ENCODE measurements around the gene NMNAT2.
A peak's percentile ranks its signal among the peaks of the same experiment; 100 is the strongest.

NMNAT2 gene

DNA sequence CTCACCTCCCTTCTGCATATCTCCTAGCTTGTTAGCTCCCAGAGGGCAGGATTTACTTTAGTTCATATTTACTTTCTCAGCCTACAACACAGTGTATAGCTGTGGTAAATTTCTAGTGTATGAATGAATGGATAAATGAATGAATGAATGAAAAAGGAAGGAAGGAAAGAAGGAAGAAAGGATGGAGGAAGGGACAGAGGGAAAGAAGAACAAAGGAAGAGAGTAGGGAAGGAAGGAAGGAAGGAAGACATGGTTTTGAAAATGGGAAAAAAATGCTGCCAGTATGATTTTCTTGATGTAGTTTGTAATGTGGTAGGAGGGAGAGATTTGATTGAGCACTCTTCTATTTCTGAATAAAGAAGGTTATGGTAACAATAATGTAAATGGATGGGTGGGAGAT, 185.1 kb downstream of the NMNAT2 start:
- no peak for DNase-seq

- DNase-seq = no peak
Measured at GRCh38 chr1:183231545-183231944, 186.6 kb downstream of the NMNAT2 start.

DNA sequence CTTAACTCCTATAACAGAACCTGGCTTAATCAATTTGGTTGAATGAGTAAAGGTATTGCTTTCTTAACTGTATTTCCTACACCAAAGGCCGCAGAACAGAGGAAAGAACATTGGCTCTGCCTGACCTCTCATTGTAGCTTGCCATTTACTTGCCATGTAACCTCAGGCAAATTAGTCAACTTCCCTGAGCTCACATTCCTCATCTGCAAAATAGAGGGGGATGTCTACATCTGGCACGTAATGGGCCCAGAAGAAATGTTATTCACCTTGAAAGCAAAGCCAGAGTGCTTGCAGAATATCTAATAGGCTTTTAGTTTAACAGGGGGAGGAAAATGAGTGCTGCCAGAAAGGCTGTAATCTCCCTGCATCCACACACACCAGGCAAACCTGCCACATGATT, 187.8 kb downstream of the NMNAT2 start:
- DNase-seq = no peak

DNA sequence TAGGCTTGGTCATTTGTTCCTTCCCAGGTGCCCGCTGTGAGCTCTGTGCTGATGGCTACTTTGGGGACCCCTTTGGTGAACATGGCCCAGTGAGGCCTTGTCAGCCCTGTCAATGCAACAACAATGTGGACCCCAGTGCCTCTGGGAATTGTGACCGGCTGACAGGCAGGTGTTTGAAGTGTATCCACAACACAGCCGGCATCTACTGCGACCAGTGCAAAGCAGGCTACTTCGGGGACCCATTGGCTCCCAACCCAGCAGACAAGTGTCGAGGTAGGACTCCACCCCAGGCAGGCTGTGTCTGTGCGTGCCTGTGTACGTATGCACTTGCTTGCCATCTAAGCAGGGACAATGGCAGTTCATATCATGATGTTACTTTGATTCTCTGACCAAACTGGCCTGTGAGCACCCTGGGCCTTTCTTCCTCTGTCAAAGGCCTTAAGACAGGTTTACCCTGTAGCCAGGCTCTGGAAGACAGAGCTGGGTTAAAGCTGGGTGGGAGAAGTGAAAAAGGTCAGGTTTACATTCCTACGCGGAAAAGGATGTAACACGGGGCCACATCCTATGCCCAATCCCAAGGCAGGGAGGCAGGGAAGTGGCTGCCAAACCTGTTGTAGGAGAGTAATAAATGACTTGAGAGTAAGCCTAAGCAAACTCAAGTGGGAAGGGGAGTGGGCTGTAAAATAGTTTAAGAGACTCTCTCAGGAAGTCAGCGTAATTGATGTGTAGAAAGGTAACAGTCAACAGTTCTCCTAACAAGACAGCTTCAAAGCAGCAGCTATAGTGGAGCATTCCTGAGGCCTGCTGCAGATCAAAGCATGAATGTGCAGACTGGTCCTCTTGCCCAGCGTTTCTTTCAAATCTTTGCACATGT, 189.6 kb downstream of the NMNAT2 start:
- no peak for DNase-seq

GRCh38 chr1:183227422-183228346, 190.5 kb downstream of the NMNAT2 start:
- DNase-seq = peak; percentile 66

- DNase-seq = no peak
Measured at GRCh38 chr1:183226963-183227362, 191.2 kb downstream of the NMNAT2 start.

- no peak for DNase-seq
Measured at GRCh38 chr1:183226361-183226760, 191.8 kb downstream of the NMNAT2 start.

DNA sequence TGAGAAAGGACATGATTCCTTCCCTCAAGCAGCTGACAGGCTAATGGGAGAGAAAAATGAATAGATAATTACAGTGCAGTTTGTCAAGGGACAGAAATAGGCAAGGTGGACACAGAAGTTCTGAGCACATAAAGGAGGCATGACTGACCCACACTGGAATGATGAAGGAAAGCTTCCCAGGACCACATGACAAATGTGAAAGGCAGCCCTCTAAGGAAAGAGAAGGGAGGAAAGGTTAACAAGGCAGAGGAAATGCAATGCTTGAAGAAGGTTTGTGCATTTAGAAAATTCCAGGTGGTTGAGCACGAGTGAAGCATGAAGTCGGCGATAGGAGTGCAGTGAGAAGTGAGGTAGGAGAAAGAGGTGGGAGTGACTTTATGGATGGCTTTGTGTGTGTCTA, 194.7 kb downstream of the NMNAT2 start:
- no peak for DNase-seq

- DNase-seq = no peak
Measured at GRCh38 chr1:183222909-183223308, 195.3 kb downstream of the NMNAT2 start.

- no peak for DNase-seq
Measured at GRCh38 chr1:183219616-183220009, 198.6 kb downstream of the NMNAT2 start.

DNA sequence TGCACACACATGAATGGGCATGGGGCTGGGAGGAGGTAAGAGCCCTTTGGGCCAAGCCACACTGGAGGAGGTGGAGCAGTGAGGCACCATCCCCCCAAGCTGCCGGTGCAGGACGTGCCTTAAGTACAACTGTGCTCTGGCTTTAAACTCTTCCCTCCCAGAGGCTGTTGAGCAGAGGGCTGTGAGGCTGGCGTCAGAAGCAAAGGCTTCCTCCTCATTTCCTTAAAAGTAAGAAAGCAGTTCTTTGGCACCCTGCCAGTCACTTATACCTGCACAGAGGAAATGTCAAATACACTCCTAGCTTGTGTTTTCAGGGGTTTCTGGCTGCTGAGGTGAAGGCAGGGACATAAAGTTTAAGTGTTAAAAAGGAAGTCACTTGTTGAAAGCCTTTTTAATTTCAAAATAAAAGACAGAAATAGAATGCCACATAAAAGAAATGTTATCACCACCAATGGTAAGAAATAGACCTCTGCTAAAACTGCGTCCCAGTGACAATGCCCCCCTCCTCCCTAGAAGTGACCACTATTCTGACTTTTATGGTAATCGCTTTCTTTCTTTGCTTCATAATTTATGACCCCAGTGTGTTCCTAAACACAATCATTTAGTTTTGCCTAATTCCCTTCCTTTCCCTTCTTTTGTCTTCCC, 199.1 kb downstream of the NMNAT2 start:
- DNase-seq = peak; percentile 23

- no peak for DNase-seq
Measured at GRCh38 chr1:183218027-183218618, 200.1 kb downstream of the NMNAT2 start.

GRCh38 chr1:183215936-183216335, 202.2 kb downstream of the NMNAT2 start:
- no peak for DNase-seq

DNA sequence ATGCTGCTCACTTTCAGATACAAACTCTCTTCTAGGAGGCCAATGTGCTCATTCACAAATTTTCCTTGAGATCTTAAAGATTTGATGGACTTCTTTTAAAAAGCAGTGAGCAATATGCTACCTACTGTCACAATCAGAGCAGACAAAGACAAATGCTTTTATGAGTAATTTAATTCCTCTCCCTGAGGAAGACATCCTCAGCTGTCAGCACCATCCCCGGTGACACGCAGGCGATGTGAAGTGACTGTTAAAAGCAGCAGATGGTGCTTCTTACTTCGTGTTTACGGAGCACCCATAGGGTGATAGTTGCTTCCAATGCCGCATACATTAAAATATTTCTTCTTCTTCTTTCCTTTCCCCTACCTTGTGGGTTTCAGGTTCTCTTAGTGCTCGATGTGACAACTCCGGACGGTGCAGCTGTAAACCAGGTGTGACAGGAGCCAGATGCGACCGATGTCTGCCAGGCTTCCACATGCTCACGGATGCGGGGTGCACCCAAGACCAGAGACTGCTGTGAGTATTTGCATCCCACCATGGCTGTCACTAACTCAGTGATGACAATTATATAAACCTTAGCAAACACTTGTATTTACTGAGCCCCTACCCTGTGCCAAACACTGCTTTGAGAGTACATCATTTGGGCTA, 203.0 kb downstream of the NMNAT2 start:
- DNase-seq = no peak

DNA sequence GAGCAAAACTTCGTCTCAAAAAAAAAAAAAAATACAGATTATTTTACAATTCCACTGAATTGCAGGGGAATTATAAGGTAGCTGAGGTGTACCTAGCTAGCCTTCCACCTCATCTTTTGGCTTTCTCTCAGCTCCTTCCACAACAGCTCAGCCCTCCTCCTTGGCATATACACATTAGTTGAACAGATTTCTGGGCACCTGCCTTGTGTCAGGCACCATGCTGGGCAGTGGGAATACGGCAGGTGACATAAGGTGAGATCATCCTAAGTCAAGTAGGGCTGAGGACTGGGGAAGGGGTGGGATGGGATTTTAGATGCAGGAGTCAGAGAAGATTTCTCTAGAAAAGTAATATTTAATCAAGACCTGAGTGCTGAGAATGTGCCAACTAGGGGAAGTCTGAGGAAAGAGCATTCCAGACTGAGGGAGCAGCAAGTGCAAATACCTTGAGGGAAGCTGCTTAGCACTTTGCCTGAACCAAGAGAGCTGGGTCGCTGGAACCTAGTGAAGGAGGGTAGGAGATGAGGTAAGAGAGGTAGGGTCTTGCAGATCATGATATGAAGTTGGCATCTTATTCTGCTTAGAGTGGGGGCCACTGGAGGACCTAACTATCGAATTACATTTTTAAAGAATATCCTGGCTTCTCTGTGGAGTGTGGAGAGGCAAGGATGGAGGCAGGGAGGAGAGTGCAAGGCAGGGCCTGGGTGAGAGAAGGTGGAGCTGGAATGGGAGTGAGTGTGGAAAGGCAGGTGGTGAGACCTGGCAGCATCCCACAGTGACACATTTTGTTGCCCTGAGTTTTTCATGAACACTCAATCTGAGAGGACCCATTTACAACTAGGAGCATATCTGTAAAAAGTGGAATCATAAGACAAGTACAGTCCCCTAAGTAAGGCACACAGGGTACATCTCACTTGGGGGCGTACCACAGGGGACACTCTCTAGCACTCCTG, 203.9 kb downstream of the NMNAT2 start:
- DNase-seq = no peak

- no peak for DNase-seq
Measured at GRCh38 chr1:183212870-183213269, 205.3 kb downstream of the NMNAT2 start.

DNA sequence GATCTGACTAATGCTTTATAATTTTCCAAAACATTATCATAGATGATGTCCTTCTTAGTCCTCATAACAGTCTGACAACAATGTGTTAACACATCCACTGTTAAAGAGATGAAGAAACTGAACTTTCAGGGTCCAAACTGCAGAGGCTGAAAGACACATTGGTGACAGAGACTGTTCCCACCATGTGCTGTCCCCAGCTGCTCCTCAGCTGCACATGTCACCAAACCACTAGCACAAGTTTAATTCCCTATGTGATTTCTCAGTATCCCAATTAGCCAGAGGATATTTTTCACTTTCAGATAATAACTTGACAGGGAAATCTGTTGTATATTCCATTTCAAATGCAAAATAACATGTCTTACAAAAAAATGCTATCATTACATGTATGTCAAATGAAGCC, 207.5 kb downstream of the NMNAT2 start:
- DNase-seq = no peak

- DNase-seq = no peak
Measured at GRCh38 chr1:183209533-183210158, 208.5 kb downstream of the NMNAT2 start.

- DNase-seq = no peak
Measured at GRCh38 chr1:183206538-183207122, 211.6 kb downstream of the NMNAT2 start.

GRCh38 chr1:183205196-183205781, 212.9 kb downstream of the NMNAT2 start:
- DNase-seq = no peak

Measured in hematopoietic multipotent progenitor cell treated with erythropoietin and hydrocortisone succinate and interleukin-3 and kit ligand, for 6 days (in vitro differentiated cells).